ENCODE results near the gene ADAMTS16. TPM values are rescaled to one million over a fixed set of nuclear protein-coding genes. Genes with fewer than 3 reads are reported as not detected.
"Not testable (repeated sequence)": the region's sequence is repeated elsewhere in the genome, so short reads cannot be mapped to it uniquely, and the experiment has no call there.

ADAMTS16 gene, protein sequence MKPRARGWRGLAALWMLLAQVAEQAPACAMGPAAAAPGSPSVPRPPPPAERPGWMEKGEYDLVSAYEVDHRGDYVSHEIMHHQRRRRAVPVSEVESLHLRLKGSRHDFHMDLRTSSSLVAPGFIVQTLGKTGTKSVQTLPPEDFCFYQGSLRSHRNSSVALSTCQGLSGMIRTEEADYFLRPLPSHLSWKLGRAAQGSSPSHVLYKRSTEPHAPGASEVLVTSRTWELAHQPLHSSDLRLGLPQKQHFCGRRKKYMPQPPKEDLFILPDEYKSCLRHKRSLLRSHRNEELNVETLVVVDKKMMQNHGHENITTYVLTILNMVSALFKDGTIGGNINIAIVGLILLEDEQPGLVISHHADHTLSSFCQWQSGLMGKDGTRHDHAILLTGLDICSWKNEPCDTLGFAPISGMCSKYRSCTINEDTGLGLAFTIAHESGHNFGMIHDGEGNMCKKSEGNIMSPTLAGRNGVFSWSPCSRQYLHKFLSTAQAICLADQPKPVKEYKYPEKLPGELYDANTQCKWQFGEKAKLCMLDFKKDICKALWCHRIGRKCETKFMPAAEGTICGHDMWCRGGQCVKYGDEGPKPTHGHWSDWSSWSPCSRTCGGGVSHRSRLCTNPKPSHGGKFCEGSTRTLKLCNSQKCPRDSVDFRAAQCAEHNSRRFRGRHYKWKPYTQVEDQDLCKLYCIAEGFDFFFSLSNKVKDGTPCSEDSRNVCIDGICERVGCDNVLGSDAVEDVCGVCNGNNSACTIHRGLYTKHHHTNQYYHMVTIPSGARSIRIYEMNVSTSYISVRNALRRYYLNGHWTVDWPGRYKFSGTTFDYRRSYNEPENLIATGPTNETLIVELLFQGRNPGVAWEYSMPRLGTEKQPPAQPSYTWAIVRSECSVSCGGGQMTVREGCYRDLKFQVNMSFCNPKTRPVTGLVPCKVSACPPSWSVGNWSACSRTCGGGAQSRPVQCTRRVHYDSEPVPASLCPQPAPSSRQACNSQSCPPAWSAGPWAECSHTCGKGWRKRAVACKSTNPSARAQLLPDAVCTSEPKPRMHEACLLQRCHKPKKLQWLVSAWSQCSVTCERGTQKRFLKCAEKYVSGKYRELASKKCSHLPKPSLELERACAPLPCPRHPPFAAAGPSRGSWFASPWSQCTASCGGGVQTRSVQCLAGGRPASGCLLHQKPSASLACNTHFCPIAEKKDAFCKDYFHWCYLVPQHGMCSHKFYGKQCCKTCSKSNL
- total RNA-seq: under 1 TPM; 0.05 to 0.74 TPM
- long read RNA-seq, donor 1: 0 reads
- long read RNA-seq, donor 2: 0 reads

DNA sequence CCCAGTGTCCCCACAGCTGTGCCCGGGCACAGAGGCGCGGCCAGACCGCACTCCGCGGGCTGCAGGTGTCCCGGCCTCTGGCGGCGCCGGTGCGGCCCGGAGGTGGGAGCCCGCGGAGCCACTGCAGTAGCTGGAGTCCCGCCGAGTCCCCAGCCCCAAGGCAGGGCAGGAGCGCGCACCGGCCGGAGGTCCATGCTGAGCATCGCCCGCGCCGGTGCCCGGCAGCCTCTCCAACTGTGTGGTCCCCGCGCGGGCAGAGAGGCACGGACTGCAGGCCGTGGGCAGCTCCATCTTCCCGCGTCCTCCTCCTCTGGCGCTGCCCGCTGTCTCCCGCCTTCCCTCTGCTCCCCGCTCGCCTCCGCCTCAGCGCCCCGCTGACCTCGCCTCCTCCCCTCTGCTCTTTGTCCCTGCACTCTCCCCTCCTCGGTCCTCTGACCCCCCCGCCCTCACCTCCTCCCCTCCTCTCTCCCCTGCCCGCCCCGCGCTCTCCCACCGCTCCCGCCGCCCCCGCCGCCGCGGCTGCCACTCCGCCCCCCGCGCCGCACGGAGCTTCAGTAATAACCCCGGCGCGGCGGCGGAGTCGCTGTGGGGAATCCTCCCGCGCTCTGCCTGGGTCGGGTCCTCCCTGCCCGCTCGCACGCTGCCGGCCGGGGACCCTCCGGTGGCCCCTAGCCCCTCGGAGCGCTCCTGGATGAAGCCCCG, at the start of gene ADAMTS16:
Gene ADAMTS16, plus strand, starts transcription at position 554 of the 702 bp plus-strand sequence. Its CDS starts 138 bp downstream, at position 692.
- no peak for DNase-seq (ENCODE audit: low spot score)
- intact Hi-C loops (cut with DNase I): loop anchor here (5.0 to 10.0 kb wide), 2 partner anchors 275 to 277 kb away; no protein-coding TSS in a partner anchor

GRCh38 chr5:5092149-5092548, 48.0 kb upstream of the ADAMTS16 start:
- intact Hi-C loops (cut with DNase I): no loop called here
- no peak for DNase-seq (ENCODE audit: low spot score)

DNA sequence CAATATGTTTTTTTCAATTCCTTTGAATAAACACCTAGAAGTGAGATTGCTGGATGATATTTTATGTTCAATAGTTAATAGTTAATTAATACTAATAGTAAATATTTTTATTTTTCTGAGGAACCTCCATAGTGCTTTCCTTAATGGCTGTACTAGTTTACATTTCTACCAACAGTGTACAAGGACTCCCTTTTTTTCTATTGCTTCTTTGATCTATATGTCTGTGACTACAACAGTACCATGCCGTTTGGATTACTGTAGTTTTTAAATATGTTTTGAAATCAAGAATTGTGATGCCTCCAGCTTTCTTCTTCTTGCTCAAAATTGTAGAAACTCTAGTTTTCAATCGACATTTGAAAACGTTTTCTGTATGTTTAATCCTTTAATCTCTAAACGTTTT, 39.5 kb upstream of the ADAMTS16 start:
- intact Hi-C loops (cut with DNase I): no loop called here
- DNase-seq (ENCODE audit: low spot score): no peak

- DNase-seq (ENCODE audit: low spot score): no peak
- intact Hi-C loops (cut with DNase I): no loop called here
These were observed 38.5 kb upstream of the ADAMTS16 start for GRCh38 chr5:5101676-5102075.

- intact Hi-C loops (cut with DNase I): no loop called here
These were observed 36.9 kb upstream of the ADAMTS16 start for GRCh38 chr5:5103245-5103644.

GRCh38 chr5:5104550-5104949, 35.6 kb upstream of the ADAMTS16 start:
- intact Hi-C loops (cut with DNase I): no loop called here
- DNase-seq (ENCODE audit: low spot score): no peak

More at GRCh38 chr5:5103245-5103644, 36.9 kb upstream of the ADAMTS16 start:
- DNase-seq (ENCODE audit: low spot score): no peak

- no peak for DNase-seq (ENCODE audit: low spot score)
- intact Hi-C loops (cut with DNase I): no loop called here
These were observed 34.6 kb upstream of the ADAMTS16 start for GRCh38 chr5:5105531-5105930.

DNA sequence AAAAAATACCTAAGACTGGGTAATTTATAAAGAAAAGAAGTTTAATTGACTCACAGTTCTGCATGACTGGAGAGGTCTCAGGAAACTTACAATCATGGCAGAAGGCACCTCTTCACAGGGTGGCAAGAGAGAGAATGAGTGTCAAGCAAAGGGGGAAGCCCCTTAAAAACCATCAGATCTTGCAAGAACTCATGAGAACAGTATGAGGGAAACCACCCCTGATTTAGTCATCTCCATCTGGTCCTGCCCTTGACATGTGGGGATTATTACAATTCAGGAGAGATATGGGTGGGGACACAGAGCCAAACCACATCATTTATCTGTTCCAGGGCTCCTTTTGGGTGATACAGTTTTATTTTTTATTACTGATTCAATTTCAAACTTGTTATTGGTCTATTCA, 23.2 kb upstream of the ADAMTS16 start:
- no peak for DNase-seq (ENCODE audit: low spot score)
- intact Hi-C loops (cut with DNase I): no loop called here

DNA sequence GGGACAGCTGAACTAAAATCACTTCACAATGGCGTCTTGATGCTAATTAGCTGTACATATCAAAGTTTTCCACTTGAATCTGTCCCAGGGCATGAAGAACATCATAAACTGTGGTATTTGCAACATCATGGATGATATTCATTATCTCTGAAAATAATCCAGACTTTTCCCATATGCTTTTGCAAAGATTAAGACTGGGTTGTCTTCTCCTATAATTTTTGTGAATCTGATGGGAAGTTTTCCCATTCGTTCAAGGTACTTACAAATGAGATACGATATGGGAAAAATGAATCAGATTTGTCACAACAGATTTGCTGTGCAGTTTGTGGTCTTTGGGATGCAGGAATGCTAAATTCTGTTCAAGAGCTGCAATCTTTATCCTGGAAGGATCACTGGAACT, 17.4 kb upstream of the ADAMTS16 start:
- intact Hi-C loops (cut with DNase I): loop anchor here in 1 of 2 donors (10.0 kb wide), 1 partner anchor 248 kb away; no protein-coding TSS in a partner anchor

GRCh38 chr5:5124231-5124630, 15.9 kb upstream of the ADAMTS16 start:
- intact Hi-C loops (cut with DNase I): loop anchor here in 1 of 2 donors (10.0 kb wide), 1 partner anchor 249 kb away; no protein-coding TSS in a partner anchor
- no peak for DNase-seq (ENCODE audit: low spot score)

More for the DNA sequence above, 17.4 kb upstream of the ADAMTS16 start:
- DNase-seq (ENCODE audit: low spot score): no peak

- DNase-seq (ENCODE audit: low spot score): no peak
- intact Hi-C loops (cut with DNase I): loop anchor here in 1 of 2 donors (10.0 kb wide), 1 partner anchor 252 kb away; no protein-coding TSS in a partner anchor
These were observed 13.7 kb upstream of the ADAMTS16 start for GRCh38 chr5:5126444-5126843.

DNA sequence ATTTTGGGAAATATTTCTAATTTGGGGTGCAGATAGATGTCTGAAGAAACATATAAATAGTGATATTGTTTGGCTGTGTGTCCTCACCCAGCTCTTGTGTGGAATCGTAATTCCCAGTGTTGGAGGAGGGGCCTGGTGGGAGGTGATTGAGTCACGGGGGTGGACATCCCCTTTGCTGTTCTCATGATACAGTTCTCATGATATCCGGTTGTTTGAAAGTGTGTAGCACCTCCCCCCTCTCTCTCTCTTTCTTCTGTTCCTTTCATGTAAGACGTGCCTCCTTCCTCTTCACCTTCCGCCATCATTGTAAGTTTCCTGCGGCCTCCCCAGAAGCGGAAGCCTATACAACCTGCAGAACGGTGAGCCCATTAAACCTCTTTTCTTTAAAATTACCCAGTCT, 11.4 kb upstream of the ADAMTS16 start:
- DNase-seq (ENCODE audit: low spot score): no peak
- intact Hi-C loops (cut with DNase I): loop anchor here in 1 of 2 donors (10.0 kb wide), 1 partner anchor 254 kb away; no protein-coding TSS in a partner anchor

DNA sequence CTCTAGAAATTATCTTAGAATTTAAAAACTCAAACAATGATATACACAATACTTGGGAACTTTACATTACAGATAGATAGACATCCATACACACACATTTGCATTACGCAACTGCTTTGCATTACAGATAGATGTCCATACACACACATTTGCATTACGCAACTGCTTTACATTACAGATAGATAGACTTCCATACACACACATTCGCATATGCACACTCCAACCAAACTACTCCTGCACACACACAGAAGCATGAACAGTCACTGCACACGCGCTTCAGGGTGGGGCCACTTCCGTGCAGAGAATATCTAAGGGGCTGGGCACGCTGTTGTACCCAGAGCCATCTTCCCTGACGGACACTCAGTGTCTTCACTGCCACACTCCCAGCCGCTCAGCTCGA, 7.9 kb upstream of the ADAMTS16 start:
- intact Hi-C loops (cut with DNase I): no loop called here
- no peak for DNase-seq (ENCODE audit: low spot score)

DNA sequence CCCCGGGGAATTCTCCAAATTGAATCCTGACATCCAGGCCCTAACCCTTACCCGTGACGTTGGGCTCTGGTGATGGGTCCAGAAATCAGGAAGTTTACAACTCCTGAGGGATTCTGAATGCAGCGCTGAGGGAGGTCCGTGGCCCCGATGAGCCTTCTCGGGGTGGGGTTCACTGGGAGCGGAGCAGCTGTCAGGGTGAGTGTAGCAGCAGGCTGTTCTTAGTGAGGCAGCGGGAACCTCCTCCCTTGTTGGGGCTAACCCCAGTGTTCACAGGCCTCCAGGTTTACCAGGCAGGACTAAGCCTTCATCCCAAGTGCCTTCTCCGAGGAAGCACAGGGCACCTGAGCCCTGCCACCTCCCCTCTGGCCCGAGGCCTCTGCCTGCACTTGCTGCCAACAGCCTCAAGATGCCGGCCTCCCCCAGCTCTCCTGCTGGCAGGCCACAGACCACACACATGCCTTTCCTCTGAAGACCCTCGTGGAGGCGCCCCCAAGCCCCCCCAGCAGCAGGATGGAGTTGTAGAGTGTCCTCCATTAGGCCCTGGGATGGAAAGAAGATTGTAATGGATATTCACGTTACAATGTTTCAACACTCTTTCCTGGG, 7.3 kb upstream of the ADAMTS16 start:
- no peak for DNase-seq (ENCODE audit: low spot score)
- intact Hi-C loops (cut with DNase I): no loop called here

DNA sequence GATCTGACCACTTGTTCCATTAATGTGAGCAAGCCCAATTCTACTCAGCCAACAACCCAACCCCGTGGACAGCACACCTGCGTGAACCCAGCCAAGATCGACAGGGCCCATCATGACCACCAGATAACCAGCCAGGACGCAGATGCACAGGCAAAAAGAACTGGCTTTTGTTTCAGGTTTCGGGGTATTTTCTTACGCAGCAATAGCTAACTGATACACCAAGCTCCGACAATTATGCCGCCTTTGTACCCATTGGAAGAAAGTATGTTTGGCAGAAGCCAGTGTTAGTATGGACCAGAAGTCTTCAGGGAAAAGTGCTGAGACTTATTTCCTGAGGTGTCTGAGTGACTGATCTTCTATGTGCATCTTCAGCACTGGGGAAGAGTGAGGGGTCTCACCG, 6.0 kb upstream of the ADAMTS16 start:
- DNase-seq (ENCODE audit: low spot score): no peak
- intact Hi-C loops (cut with DNase I): no loop called here

DNA sequence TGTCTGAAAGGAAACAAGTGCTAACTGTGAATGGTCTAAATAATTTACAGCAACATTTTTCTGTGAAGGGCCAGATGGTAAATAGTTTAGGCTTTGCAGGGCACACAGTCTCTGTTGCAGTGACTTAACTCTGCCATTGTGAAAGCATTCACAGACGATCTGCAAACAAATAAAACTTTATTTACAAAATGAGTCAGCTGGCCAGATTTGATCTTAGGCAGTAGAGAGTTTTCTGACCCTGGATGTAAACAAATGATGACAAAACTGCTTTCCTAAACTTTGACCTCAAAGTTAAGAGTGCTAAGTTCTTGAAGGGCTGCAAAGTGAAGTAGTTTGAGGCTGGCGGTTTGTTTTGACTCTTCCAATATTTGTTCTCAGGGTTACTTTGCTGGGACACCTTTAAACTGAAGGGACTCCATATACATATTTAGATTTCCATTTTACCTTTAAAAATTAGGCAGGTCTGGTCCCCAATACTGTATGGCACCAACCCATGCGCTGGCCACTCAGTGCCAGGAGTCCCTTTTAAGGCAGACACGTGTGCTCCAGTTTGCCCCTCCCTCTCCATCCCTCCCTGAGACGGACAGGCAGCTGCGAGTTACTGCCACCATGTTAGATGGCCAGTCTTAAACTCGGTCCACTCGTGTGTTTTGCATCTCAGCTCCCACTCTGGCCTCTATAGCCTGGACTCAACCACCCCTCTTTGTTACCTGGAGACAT, 4.0 kb upstream of the ADAMTS16 start:
- DNase-seq (ENCODE audit: low spot score): no peak
- intact Hi-C loops (cut with DNase I): no loop called here

GRCh38 chr5:5137851-5138250, 2.3 kb upstream of the ADAMTS16 start:
- DNase-seq (ENCODE audit: low spot score); intact Hi-C loops (cut with DNase I): not testable (repeated sequence)

Data from posterior vena cava (tissue), 2 donors.